AG10803 (cell line): ENCODE measurements around the gene HPN.
"Not testable (repeated sequence)": the region's sequence is repeated elsewhere in the genome, so short reads cannot be mapped to it uniquely, and the experiment has no call there.

Source experiments
- DNase-seq: peaks from one replicate; pipeline ENCODE4 v3.0.0; 2010; ENCODE audit warnings: low read depth
- H3K4me3 ChIP-seq: 2 replicates; pipeline ENCODE4 v1.5.1; 2011; ENCODE audit warnings: mild to moderate bottlenecking, low read length, control low read depth
- CTCF ChIP-seq: conservative IDR thresholded peaks from 2 replicates; pipeline ENCODE4 v1.5.1; 2011; ENCODE audit warnings: mild to moderate bottlenecking, low read length, control low read depth, inconsistent platforms

The HPN gene

GRCh38 chr19:35023428-35023827, 18.1 kb upstream of the HPN start:
- TF ChIP-seq CTCF = no peak
- DNase-seq = no peak
- H3K4me3 ChIP-seq = no peak overlapping the region

- DNase-seq = no peak
- no peak for TF ChIP-seq CTCF
Observed at GRCh38 chr19:35024095-35024494, 17.4 kb upstream of the HPN start.

GRCh38 chr19:35025969-35026368, 15.6 kb upstream of the HPN start:
- TF ChIP-seq CTCF = no peak
- no peak for DNase-seq
- H3K4me3 ChIP-seq = no peak overlapping the region

More at GRCh38 chr19:35024095-35024494, 17.4 kb upstream of the HPN start:
- no peak overlapping the region for H3K4me3 ChIP-seq

GRCh38 chr19:35026418-35026817, 15.1 kb upstream of the HPN start:
- no peak for TF ChIP-seq CTCF

GRCh38 chr19:35027009-35027408, 14.5 kb upstream of the HPN start:
- TF ChIP-seq CTCF = no peak
- no peak for DNase-seq
- no peak overlapping the region for H3K4me3 ChIP-seq

More at GRCh38 chr19:35026418-35026817, 15.1 kb upstream of the HPN start:
- DNase-seq = no peak
- H3K4me3 ChIP-seq = no peak overlapping the region

GRCh38 chr19:35027851-35028599, 13.5 kb upstream of the HPN start:
- peak; percentile 37 for DNase-seq
- TF ChIP-seq CTCF = no peak

GRCh38 chr19:35028600-35028885, 13.0 kb upstream of the HPN start:
- not testable (repeated sequence) for H3K4me3 ChIP-seq, DNase-seq

More at GRCh38 chr19:35027851-35028599, 13.5 kb upstream of the HPN start:
- H3K4me3 ChIP-seq = no peak overlapping the region

GRCh38 chr19:35029275-35029736, 12.2 kb upstream of the HPN start:
- not testable (repeated sequence) for H3K4me3 ChIP-seq, DNase-seq
